GM20000 (cell line): ENCODE measurements around the gene KIF23.

Experiments
- DNase-seq: peaks from one replicate; pipeline ENCODE4 v3.0.0; 2012; ENCODE audit warnings: low spot score
- CTCF ChIP-seq: IDR thresholded peaks from 2 replicates; pipeline ENCODE4 v1.5.1; 2012; ENCODE audit warnings: mild to moderate bottlenecking, control low read depth; ENCODE audit errors: extremely low read depth, missing control alignments

KIF23 gene

GRCh38 chr15:69389426-69389825 is 24.7 kb upstream of the KIF23 start:
- no peak for TF ChIP-seq CTCF
- no peak for DNase-seq

DNA sequence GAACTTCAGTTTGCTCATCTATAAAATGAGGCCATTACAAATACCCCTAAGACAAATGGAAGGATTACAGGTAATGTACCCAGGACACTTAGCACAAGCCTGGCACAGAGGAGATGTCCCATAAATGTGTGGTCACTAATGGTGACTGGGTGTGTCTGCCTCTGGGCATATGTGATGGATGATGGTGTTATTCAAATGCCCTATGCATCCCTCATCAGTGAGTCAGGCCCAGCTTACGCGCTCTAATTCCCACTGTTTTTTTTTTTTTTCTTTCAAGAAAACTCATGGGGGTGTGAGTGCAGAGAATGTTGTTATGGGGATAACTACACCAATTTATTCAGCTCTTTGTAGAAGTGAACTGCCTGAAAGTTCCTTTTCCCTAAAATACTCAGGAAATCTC is 23.6 kb upstream of the KIF23 start:
- DNase-seq = no peak
- TF ChIP-seq CTCF = no peak

- TF ChIP-seq CTCF = no peak
- DNase-seq = no peak
Measured at GRCh38 chr15:69391046-69391757, 22.9 kb upstream of the KIF23 start.

DNA sequence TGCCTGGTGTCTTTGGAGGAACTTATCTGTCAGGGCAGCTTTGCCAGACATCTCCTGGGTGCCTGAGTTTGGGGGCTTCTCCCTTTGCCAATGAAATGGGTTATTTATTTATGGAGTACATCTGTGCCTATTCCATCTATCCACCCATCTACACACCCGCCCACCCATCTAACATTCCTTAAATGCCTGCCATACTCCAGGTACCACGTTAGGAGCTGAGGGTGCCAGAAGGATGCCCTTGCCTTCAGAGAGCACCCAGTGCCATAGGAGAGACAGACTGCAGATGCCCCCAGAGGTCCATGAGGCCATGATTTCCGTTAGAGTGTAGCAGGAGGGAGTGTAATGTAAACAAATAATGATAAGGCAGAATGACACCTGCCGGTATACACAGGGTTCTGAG is 21.8 kb upstream of the KIF23 start:
- no peak for TF ChIP-seq CTCF
- no peak for DNase-seq

- no peak for TF ChIP-seq CTCF
- no peak for DNase-seq
Measured at GRCh38 chr15:69393831-69394491, 20.2 kb upstream of the KIF23 start.

DNA sequence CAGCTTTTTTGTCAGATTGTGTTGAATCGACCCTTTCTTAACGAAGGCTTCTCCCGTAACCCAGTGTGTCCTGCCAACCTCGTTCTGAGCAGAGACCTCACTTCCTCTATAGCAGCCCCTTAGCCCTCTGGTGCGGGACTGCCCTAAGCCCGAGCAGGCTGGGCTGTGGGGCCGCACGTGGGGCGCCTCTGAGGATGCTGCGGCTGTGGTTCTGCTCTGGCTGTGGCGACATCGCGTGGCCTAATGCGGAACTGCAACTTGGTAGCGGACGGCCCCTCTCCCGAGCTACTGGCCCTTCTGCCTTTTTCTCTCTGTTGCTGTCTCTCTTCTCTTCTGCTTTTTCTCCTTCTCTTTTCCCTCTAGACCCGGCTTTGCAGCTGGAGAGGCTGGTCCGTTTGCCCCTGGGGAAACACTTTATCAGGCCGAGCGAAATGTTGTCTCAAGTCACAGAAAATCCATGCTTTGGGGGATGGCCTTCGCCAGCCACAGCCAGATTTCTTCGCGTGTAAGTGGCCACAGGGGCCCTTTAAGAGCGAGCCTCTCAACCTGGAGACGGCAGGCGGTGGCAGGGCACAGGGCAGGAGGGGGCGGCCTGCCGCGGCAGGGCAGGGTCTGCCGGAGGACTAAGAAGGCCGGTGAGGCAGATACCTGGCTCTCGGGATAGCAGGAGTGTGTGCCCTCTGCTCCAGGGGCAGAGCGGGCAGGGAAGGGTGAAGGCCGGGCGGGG is 19.4 kb upstream of the KIF23 start:
- TF ChIP-seq CTCF = peak; percentile 93
- peak; percentile 85 for DNase-seq

- no peak for TF ChIP-seq CTCF
- no peak for DNase-seq
Measured at GRCh38 chr15:69395460-69395859, 18.7 kb upstream of the KIF23 start.
